Bronchial epithelial cell (primary cell): ENCODE results near the gene PRRC2B. TPM values are rescaled to one million over a fixed set of nuclear protein-coding genes. Genes with fewer than 3 reads are reported as not detected.

ENCODE experiments used
- DNase-seq: peaks from one replicate; pipeline ENCODE4 v3.0.0-alpha.2; 2010; ENCODE audit warnings: low read depth
- FAIRE-seq: peaks from 2 replicates; lab custom pipeline; 2011; peaks lifted over from hg19 to GRCh38; lab: Jason Lieb, UNC
- H3K27me3 ChIP-seq: 2 replicates; pipeline ENCODE4 v1.5.1; 2011; ENCODE audit warnings: low read length; ENCODE audit not compliant: control insufficient read depth, insufficient read depth
- H3K36me3 ChIP-seq: 2 replicates; pipeline ENCODE4 v1.5.1; 2011; ENCODE audit warnings: low read length; ENCODE audit not compliant: control insufficient read depth, insufficient read depth
- H3K4me3 ChIP-seq: 2 replicates; pipeline ENCODE4 v1.5.1; 2011; ENCODE audit warnings: mild to moderate bottlenecking, low read depth, low read length, control low read depth
- total RNA-seq: library from RNA; depleted of rRNA; stranded (reverse); fragments of >200 nt; gene quantifications from 2 replicates; pipeline ENCODE4 v1.2.1, GENCODE V29; 2014
- TF ChIP-seq, protein P1 (sequence below): IDR thresholded peaks from 2 replicates; pipeline ENCODE4 v1.5.1; 2011; ENCODE audit warnings: mild to moderate bottlenecking, moderate library complexity, low read length, control low read depth, inconsistent platforms; ENCODE audit not compliant: insufficient read depth, severe bottlenecking

PRRC2B gene
- total RNA-seq, 1 donor from 2014 or later, result 20.0 TPM

DNA sequence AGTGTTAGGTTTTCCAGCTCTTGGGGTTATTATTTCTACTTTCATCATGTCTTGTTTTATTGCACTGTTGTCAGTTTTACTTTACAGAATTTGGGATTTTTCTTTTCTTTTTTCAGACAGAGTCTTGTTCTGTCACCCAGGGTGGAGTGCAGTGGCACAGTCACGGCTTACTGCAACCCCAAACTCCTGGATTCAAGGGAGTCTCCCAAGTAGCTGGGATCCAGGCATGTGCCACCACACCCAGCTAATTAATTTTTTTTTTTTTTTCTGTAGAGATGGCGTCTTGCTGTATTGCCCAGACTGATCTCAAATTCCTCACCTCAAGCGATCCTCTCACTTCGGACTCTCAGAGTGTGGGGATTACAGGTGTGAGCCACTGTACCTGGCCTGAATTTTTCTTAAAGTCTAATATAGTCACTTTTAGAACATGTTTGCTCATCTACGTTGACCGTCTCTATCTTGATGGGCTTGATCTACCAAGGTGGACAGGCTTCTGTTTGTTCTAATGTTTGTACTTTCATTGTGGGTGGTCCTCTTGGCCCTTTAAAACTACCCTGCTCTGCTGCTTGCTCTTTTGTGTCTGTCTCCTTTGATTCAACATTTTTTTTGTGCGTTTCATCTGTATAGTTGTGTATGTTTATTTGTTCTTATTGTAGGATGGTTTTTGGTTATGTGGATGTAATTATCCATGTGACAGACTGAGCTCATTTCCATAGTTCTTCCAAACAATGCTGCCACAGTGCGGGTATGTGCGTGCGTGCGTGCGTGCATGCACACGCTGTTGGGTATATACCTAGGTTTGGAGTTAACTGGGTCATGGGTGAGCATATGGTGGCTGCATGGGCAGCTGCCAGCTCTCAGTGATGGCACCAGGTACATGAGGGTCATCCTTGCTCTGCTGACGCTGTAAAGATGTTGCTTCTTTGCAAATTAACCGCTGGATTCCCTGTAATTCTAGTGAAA is 18.1 kb downstream of the PRRC2B start:
- Histone ChIP-seq H3K36me3 (peaks cover 1% of the 10 kb centered on the region), H3K4me3 (no peak overlapping the region), H3K27me3 (no peaks in the 10 kb centered on the region)
- DNase-seq (no peak), FAIRE-seq (no peak)
- TF ChIP-seq, protein P1, sequence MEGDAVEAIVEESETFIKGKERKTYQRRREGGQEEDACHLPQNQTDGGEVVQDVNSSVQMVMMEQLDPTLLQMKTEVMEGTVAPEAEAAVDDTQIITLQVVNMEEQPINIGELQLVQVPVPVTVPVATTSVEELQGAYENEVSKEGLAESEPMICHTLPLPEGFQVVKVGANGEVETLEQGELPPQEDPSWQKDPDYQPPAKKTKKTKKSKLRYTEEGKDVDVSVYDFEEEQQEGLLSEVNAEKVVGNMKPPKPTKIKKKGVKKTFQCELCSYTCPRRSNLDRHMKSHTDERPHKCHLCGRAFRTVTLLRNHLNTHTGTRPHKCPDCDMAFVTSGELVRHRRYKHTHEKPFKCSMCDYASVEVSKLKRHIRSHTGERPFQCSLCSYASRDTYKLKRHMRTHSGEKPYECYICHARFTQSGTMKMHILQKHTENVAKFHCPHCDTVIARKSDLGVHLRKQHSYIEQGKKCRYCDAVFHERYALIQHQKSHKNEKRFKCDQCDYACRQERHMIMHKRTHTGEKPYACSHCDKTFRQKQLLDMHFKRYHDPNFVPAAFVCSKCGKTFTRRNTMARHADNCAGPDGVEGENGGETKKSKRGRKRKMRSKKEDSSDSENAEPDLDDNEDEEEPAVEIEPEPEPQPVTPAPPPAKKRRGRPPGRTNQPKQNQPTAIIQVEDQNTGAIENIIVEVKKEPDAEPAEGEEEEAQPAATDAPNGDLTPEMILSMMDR, result no peak

DNA sequence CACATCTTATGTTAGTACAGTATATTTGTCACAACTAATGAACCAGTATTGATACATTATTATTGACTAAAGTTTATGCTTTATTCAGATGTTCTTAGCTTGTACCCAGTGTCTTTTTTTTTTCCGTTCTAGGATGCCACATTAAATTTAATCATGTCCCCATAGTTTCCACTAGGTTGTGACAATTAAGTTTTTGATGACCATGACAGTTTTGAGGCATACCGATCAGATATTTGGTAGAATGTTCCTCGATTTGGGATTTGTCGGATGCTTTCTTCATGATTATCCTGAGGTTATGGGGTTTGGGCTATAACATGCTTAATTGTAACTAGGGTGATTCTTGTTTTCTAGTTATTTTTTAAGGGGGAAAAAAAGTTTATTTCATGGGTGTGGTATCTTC is 22.6 kb downstream of the PRRC2B start:
- TF ChIP-seq, protein P1, result no peak
- DNase-seq, result no peak
- FAIRE-seq, result no peak
- H3K27me3 ChIP-seq, result no peaks in the 10 kb centered on the region
- H3K4me3 ChIP-seq, result no peak overlapping the region
- peaks cover 1% of the 10 kb centered on the region for H3K36me3 ChIP-seq

DNA sequence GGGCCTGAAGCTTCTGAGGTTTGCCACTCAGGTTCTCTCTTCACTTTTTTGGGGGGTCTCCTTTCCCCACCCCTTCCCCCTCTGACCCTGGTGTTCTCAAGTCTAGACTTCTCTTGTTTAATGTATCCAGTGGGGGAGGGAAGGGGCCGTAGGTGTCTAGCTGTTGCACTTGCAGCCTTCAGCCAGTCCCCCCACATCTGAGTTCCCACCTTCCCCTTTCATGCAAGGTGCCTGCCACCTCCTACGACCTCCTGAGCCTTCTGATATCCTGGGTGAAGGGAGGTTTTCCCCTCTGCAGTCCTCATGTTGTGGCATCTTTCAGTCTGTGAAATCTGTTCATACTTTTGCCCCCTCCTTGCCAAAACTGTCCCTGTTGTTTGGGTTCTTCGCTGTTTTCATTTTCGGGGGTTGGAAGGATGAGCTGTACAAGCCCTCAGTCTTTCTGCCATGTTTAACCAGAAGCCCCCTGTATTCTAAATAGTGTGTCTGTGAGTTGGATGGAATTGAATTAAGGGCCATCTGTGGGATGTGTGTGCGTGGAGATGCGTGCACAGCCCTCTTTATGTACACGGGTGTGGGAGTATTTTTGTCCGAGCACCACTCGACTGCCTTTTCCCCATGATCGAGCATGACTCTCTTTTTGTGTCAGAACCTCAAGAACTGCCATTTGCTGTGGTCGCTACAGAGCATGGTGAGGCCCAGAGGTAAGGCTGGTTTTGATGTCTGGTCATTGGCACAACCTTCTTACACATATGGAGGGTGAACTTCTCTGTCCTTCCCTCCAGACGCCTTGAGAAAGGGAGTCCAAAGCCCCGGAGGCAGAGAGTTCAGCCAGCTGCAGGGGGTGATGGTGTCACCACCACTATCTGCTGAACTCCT is 23.6 kb downstream of the PRRC2B start:
- peaks cover 1% of the 10 kb centered on the region for H3K36me3 ChIP-seq
- DNase-seq, result no peak
- H3K27me3 ChIP-seq, result no peaks in the 10 kb centered on the region
- no peak for FAIRE-seq
- TF ChIP-seq, protein P1, result no peak
- no peak overlapping the region for H3K4me3 ChIP-seq

DNA sequence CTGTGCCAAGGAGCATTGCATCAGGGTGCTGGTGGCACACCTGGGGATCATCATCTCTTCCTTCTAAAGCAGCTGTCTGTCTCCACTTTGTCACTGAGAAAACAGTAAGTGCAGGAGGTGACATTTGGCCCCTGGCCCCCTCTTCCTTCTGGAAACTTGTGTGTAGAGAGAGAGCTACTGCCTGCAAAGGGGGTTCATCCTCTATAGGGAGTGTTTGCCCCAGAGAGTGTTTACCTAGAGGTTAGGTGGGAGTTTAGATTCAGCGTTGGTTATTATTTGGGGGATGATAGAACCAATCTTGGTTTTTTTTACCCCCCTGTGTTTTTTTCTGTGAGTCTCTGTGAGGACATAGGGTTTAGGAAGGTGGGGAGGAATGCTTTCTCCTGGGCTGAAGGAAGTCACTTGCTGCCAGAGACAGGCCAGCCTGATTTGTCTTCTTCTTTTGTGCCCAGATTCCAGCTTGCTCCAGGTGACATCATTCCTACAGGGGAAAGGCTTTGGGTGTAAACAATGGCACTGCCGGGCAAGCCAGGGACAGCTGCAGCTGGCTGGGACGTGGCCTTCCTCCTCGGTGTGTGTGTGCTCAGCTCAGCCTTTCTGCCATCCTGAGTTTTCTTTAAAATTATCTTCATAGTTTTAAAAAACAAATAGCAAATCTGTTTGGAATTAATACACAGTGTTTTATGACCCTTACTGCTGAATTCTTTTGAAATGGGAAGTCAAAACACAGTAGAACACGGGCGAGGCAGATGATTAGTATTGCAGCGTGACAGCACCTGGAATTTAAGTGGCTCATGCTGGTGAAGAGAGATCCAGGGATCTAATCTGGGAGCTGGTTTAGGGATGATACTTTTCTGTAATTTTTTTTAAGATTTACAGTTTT is 24.5 kb downstream of the PRRC2B start:
- FAIRE-seq, result no peak
- H3K27me3 ChIP-seq, result no peaks in the 10 kb centered on the region
- no peak for DNase-seq
- TF ChIP-seq, protein P1, result no peak
- H3K4me3 ChIP-seq, result no peak overlapping the region
- H3K36me3 ChIP-seq, result peaks cover 1% of the 10 kb centered on the region

DNA sequence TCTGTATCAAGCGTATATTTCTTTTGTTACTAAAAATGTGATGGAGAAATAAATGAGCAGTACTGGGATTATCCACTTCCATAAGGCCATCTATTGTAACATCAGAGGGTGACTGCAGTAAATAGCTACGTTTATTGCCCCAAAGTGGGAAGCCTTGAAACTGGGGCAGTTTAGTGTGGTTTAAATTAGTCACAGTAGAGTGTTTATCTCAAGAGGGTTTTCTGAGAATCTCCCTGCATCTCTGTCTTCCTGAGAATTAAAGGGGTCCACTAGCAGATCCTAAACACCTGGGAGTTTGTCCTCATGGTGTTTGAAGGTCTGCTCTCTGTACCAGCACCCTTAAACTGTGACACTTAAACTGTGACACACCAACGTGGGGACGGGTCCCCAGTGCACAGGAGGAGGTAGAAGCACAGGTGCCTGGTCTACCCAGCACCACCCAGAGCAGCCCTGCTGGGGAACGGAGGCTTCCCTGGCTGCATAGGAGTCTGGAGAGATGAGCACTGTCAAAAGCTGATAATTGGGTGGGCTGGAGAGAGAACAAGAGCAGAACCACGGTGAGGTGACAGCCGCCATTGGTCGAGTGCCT is 25.2 kb downstream of the PRRC2B start:
- TF ChIP-seq, protein P1, result no peak
- H3K27me3 ChIP-seq, result no peaks in the 10 kb centered on the region
- no peak for FAIRE-seq
- H3K4me3 ChIP-seq, result no peak overlapping the region
- DNase-seq, result no peak
- H3K36me3 ChIP-seq, result peaks cover 5% of the 10 kb centered on the region
